HCT116 (cell line): Measurements from ENCODE around the gene SP140L. TPM values are rescaled to one million over a fixed set of nuclear protein-coding genes. Genes with fewer than 3 reads are reported as not detected.

ENCODE experiments used
- ATAC-seq: fragments of 200-7000 bp; cut with Tn5 transposase; 2 replicates; pipeline ENCODE4 v1.9.1; 2020; ENCODE audit warnings: mild to moderate bottlenecking, moderate library complexity
- BruUV-seq: library from RNA; stranded (reverse); fragments of 400-500 nt; replicated peaks from 2 replicates; lab custom pipeline; 2021; lab: Mats Ljungman, UMichigan
- CTCF ChIA-PET: fragments of 300-600 bp; sonication (Branson Sonifier 250); formaldehyde crosslinking; loops from one replicate; lab custom pipeline; 2021; ENCODE audit warnings: antibody characterized with exemption; lab: Charles Lee
- POLR2A ChIA-PET: fragments of 300-600, 350-600 bp; sonication (Branson Sonifier 250); formaldehyde crosslinking; loops from one replicate; lab custom pipeline; 2021; ENCODE audit warnings: antibody characterized with exemption; lab: Charles Lee
- RAD21 ChIA-PET, 2 experiments: fragments of 300-600 bp; sonication (Branson Sonifier 250); formaldehyde crosslinking; loops; one replicate each; lab custom pipeline; 2023; ENCODE audit warnings: low total read pairs in 2 of 2; ENCODE audit not compliant: uncharacterized antibody in 2 of 2, unreplicated experiment in 2 of 2, low non-redundant PET in 1 of 2; lab: Charles Lee
- DNase-seq: peaks from one replicate; pipeline ENCODE4 v3.0.0-alpha.2; 2010; ENCODE audit warnings: low read depth, low spot score
- H2AFZ ChIP-seq: fragments of 200-600 bp; shearing (Covaris generic), sonication (generic); 2 replicates; pipeline ENCODE4 v1.6.1; 2017; ENCODE audit warnings: low read depth, mixed run types, mixed read lengths, antibody characterized with exemption, low read length; ENCODE audit not compliant: poor library complexity, severe bottlenecking
- H3K27ac ChIP-seq: 2 replicates; pipeline ENCODE4 v1.5.1; 2012; ENCODE audit warnings: low read depth, low read length
- H3K27me3 ChIP-seq: fragments of 200-600 bp; sonication (generic); 2 replicates; pipeline ENCODE4 v1.6.1; 2016; ENCODE audit warnings: mixed run types, low read length, mixed read lengths; ENCODE audit not compliant: insufficient read depth
- H3K36me3 ChIP-seq, 2 experiments: fragments of 200-500 bp in 1 of 2; fragments of 200-600 bp in 1 of 2; sonication (Bioruptor generic) in 1 of 2; sonication (generic) in 1 of 2; 2 replicates each; pipeline versions ENCODE4 v1.5.1 to v1.6.1; 2014 to 2016; ENCODE audit warnings: low read length in 2 of 2, inconsistent platforms in 1 of 2, mixed read lengths in 1 of 2, mixed run types in 1 of 2; ENCODE audit not compliant: insufficient read depth in 2 of 2, control insufficient read depth in 1 of 2
- H3K4me1 ChIP-seq, 2 experiments: fragments of 200-600 bp in 1 of 2; sonication (generic) in 1 of 2; 2 replicates each; pipeline versions ENCODE4 v1.5.1 to v1.6.1; 2012 to 2017; ENCODE audit warnings: low read length in 2 of 2, inconsistent platforms in 1 of 2, mild to moderate bottlenecking in 1 of 2, mixed read lengths in 1 of 2, mixed run types in 1 of 2, moderate library complexity in 1 of 2; ENCODE audit not compliant: insufficient read depth in 2 of 2, control insufficient read depth in 1 of 2
- H3K4me2 ChIP-seq: fragments of 200-600 bp; sonication (generic); 2 replicates; pipeline ENCODE4 v1.6.1; 2017; ENCODE audit warnings: mixed run types, low read length, mixed read lengths
- H3K4me3 ChIP-seq, 2 experiments: fragments of 200-600 bp in 1 of 2; sonication (generic) in 1 of 2; replicated peaks in 1 of 2; 2 replicates each; pipeline ENCODE4 v1.5.1; 2011 to 2016; ENCODE audit warnings: low read length in 2 of 2, control low read depth in 1 of 2, low read depth in 1 of 2, mild to moderate bottlenecking in 1 of 2, mixed read lengths in 1 of 2, mixed run types in 1 of 2
- H3K79me2 ChIP-seq: fragments of 200-600 bp; sonication (generic); 2 replicates; pipeline ENCODE4 v1.6.1; 2017; ENCODE audit warnings: mild to moderate bottlenecking, mixed run types, low read length, moderate library complexity, mixed read lengths; ENCODE audit not compliant: insufficient read depth
- H3K9ac ChIP-seq: fragments of 200-600 bp; sonication (generic); 2 replicates; pipeline ENCODE4 v1.6.1; 2016; ENCODE audit warnings: low read length, mixed read lengths
- H3K9me2 ChIP-seq: fragments of 200-600 bp; sonication (generic), shearing (Covaris generic); 2 replicates; pipeline ENCODE4 v1.6.1; 2017; ENCODE audit warnings: mixed run types, mild to moderate bottlenecking, moderate library complexity; ENCODE audit not compliant: insufficient read depth
- H3K9me3 ChIP-seq, 2 experiments: fragments of 200-500 bp in 1 of 2; fragments of 200-600 bp in 1 of 2; sonication (Bioruptor generic) in 1 of 2; sonication (generic) in 1 of 2; 2 replicates each; pipeline ENCODE4 v1.6.1; 2014 to 2017; ENCODE audit warnings: low read length in 2 of 2, mixed read lengths in 2 of 2, inconsistent platforms in 1 of 2, low read depth in 1 of 2, mild to moderate bottlenecking in 1 of 2, mixed run types in 1 of 2, moderate library complexity in 1 of 2; ENCODE audit not compliant: control insufficient read depth in 1 of 2, insufficient read depth in 1 of 2
- H4K20me1 ChIP-seq: fragments of 200-600 bp; sonication (generic), shearing (Covaris generic); 2 replicates; pipeline ENCODE4 v1.6.1; 2017; ENCODE audit warnings: mixed run types, mild to moderate bottlenecking, moderate library complexity; ENCODE audit not compliant: insufficient read depth
- ATF3 ChIP-seq: IDR thresholded peaks from 2 replicates; pipeline ENCODE4 v1.6.1; 2012
- CBX3 ChIP-seq: IDR thresholded peaks from 2 replicates; pipeline ENCODE4 v1.6.1; 2012; ENCODE audit warnings: low read depth
- CEBPB ChIP-seq: IDR thresholded peaks from 2 replicates; pipeline ENCODE4 v1.6.1; 2012; ENCODE audit warnings: low read depth
- CTCF ChIP-seq, 3 experiments: fragments of 200-600 bp in 1 of 3; sonication (generic) in 1 of 3; IDR thresholded peaks in 2 of 3; conservative IDR thresholded peaks in 1 of 3; 2 replicates each; pipeline ENCODE4 v1.5.1; 2012 to 2017; ENCODE audit warnings: low read depth in 2 of 3, low read length in 2 of 3, antibody characterized with exemption in 1 of 3, borderline replicate concordance in 1 of 3, control low read depth in 1 of 3, mild to moderate bottlenecking in 1 of 3, mixed read lengths in 1 of 3, mixed run types in 1 of 3, moderate library complexity in 1 of 3; ENCODE audit not compliant: insufficient read depth in 1 of 3
- ELF1 ChIP-seq: IDR thresholded peaks from 2 replicates; pipeline ENCODE4 v1.6.1; 2012; ENCODE audit warnings: low read depth, borderline replicate concordance
- EZH2phosphoT487 ChIP-seq: fragments of 200-600 bp; IDR thresholded peaks from 2 replicates; pipeline ENCODE4 v1.6.1; 2018; ENCODE audit warnings: antibody characterized with exemption, borderline replicate concordance
- FOSL1 ChIP-seq: IDR thresholded peaks from 2 replicates; pipeline ENCODE4 v1.6.1; 2012; ENCODE audit warnings: low read depth
- POLR2A ChIP-seq: IDR thresholded peaks from 2 replicates; pipeline ENCODE4 v1.7.0; 2011; ENCODE audit warnings: borderline replicate concordance; ENCODE audit not compliant: insufficient read depth, insufficient read length; ENCODE audit errors: extremely low read depth
- POLR2AphosphoS5 ChIP-seq: IDR thresholded peaks from 2 replicates; pipeline ENCODE4 v1.6.1; 2011; ENCODE audit warnings: mild to moderate bottlenecking, low read depth, low read length, moderate library complexity
- REST ChIP-seq: IDR thresholded peaks from 2 replicates; pipeline ENCODE4 v1.6.1; 2012; ENCODE audit warnings: low read depth
- SIN3A ChIP-seq: IDR thresholded peaks from 2 replicates; pipeline ENCODE4 v1.6.1; 2012; ENCODE audit warnings: low read depth
- SP1 ChIP-seq: IDR thresholded peaks from 2 replicates; pipeline ENCODE4 v1.6.1; 2012; ENCODE audit warnings: low read depth
- SRF ChIP-seq: IDR thresholded peaks from 2 replicates; pipeline ENCODE4 v1.6.1; 2012; ENCODE audit warnings: low read depth
- TCF7L2 ChIP-seq: IDR thresholded peaks from 2 replicates; pipeline ENCODE4 v1.7.0; 2011; ENCODE audit warnings: borderline replicate concordance, inconsistent platforms; ENCODE audit not compliant: insufficient read depth, insufficient read length; ENCODE audit errors: extremely low read depth
- ZBTB33 ChIP-seq: IDR thresholded peaks from 2 replicates; pipeline ENCODE4 v1.6.1; 2011; ENCODE audit warnings: mild to moderate bottlenecking, low read length, moderate library complexity; ENCODE audit not compliant: insufficient replicate concordance; ENCODE audit errors: extremely low read depth
- ZFX ChIP-seq: fragments of 450-650 bp; IDR thresholded peaks from 2 replicates; pipeline ENCODE4 v1.6.1; 2017
- ZNF274 ChIP-seq: fragments of 200-500 bp; sonication (Bioruptor generic); IDR thresholded peaks from 2 replicates; pipeline ENCODE4 v1.6.1; 2014; ENCODE audit warnings: mild to moderate bottlenecking, low read depth, low read length, inconsistent platforms
- intact Hi-C: fragments of 100-400 bp; cut with micrococcal nuclease; formaldehyde crosslinking; loops from 2 replicates; pipeline ENCODE4 v1.10.0; 2022
- total RNA-seq: library from RNA; stranded (reverse); gene quantifications from one replicate; pipeline ENCODE4 v1.2.1, GENCODE V29; 2021; ENCODE audit not compliant: unreplicated experiment

Gene SP140L
- total RNA-seq, 1 experiment from 2014 or later, result 28.9 TPM

- no peak for TF ChIP-seq CBX3
- no peak for TF ChIP-seq ELF1
- TF ChIP-seq POLR2AphosphoS5, result no peak
- TF ChIP-seq CTCF (IDR thresholded peaks at IDR 0.05 in 2 of 3, conservative IDR thresholded peaks at IDR 0.05 in 1 of 3; ENCODE audit: borderline replicate concordance in 1 of 3, insufficient read depth in 1 of 3, low read depth in 2 of 3, low read length in 2 of 3), result no peak
- TF ChIP-seq TCF7L2, result no peak
- TF ChIP-seq ZNF274, result no peak
- no peak for TF ChIP-seq EZH2phosphoT487
- TF ChIP-seq SIN3A, result no peak
- no peak for TF ChIP-seq SRF
- no peak for TF ChIP-seq FOSL1
Measured at GRCh38 chr2:230418341-230419016, 91.5 kb downstream of the SP140L start (continued).

GRCh38 chr2:230419181-230419580 is 92.2 kb downstream of the SP140L start:
- intact Hi-C loops, result loop anchor here (10.0 kb wide), 1 partner anchor 376 kb away; no protein-coding TSS in a partner anchor
- no TSS peak for BruUV-seq

More at GRCh38 chr2:230419181-230419580, 92.2 kb downstream of the SP140L start:
- Histone ChIP-seq H3K9me3 (no peaks in the 10 kb centered on the region), H2AFZ (no peak overlapping the region), H3K9ac (no peak overlapping the region), H3K4me1 (peaks cover 8 to 26% of the 10 kb centered on the region in 2 experiments; a peak in 3 of 4 replicates), H3K79me2 (peaks cover 29% of the 10 kb centered on the region), H3K27me3 (no peaks in the 10 kb centered on the region), H3K9me2 (no peaks in the 10 kb centered on the region), H3K4me2 (no peak overlapping the region), H3K36me3 (no peaks in the 10 kb centered on the region; a peak in 1 of 4 replicates), H4K20me1 (no peaks in the 10 kb centered on the region), H3K4me3 (no peak overlapping the region), H3K27ac (no peak overlapping the region)
- RAD21 ChIA-PET, result no interaction called here
- ATAC-seq (no peak), DNase-seq (no peak)
- POLR2A ChIA-PET, result no interaction called here
- TF ChIP-seq ZBTB33, result no peak
- no peak for TF ChIP-seq POLR2AphosphoS5
- TF ChIP-seq EZH2phosphoT487, result no peak
- no peak for TF ChIP-seq FOSL1
- TF ChIP-seq POLR2A, result no peak
- no peak for TF ChIP-seq ATF3
- TF ChIP-seq SP1, result no peak
- no peak for TF ChIP-seq ZFX
- no peak for TF ChIP-seq REST
- no peak for TF ChIP-seq ZNF274
- TF ChIP-seq CEBPB, result no peak
- no peak for TF ChIP-seq TCF7L2
- CTCF ChIA-PET, result no interaction called here
